HEK293 (cell line): Measurements from ENCODE around the gene DHX38.

ENCODE experiments used
- CTCF ChIA-PET: fragments of 350-600 bp; formaldehyde crosslinking; extraction: SDS; loops from one replicate; lab custom pipeline; 2021; ENCODE audit warnings: antibody characterized with exemption; lab: Yijun Ruan, JAX
- POLR2A ChIA-PET: fragments of 300-600 bp; formaldehyde crosslinking; extraction: SDS; loops from one replicate; lab custom pipeline; 2020; ENCODE audit warnings: antibody characterized with exemption, inconsistent platforms; lab: Yijun Ruan, JAX
- H3K27ac ChIP-seq: fragments of 200-500 bp; sonication (Bioruptor generic); 2 replicates; pipeline ENCODE4 v1.5.1; 2014; ENCODE audit warnings: low read depth, low read length, control low read depth, inconsistent platforms; ENCODE audit errors: extremely low read depth
- H3K36me3 ChIP-seq, 2 experiments: fragments of 200-500 bp in 1 of 2; sonication (Bioruptor generic) in 1 of 2; 1 replicate in 1 of 2; 2 replicates in 1 of 2; pipeline ENCODE4 v1.5.1; 2014 to 2017; ENCODE audit warnings: inconsistent platforms in 2 of 2, low read length in 2 of 2; ENCODE audit not compliant: control insufficient read depth in 2 of 2, insufficient read depth in 1 of 2
- H3K4me1 ChIP-seq: fragments of 200-500 bp; sonication (Bioruptor generic); 2 replicates; pipeline ENCODE4 v1.5.1; 2014; ENCODE audit warnings: mild to moderate bottlenecking, low read length, inconsistent platforms; ENCODE audit not compliant: control insufficient read depth, insufficient read depth
- H3K4me3 ChIP-seq: 2 replicates; pipeline ENCODE4 v1.5.1; 2011; ENCODE audit warnings: low read depth, mild to moderate bottlenecking, control low read depth, low read length, moderate library complexity
- H3K9me3 ChIP-seq: fragments of 200-500 bp; sonication (Bioruptor generic); 2 replicates; pipeline ENCODE4 v1.5.1; 2014; ENCODE audit warnings: low read depth, low read length, inconsistent platforms; ENCODE audit not compliant: control insufficient read depth, insufficient read depth
- FEZF1 ChIP-seq: fragments of 450-650 bp; formaldehyde crosslinking; IDR thresholded peaks from 2 replicates; pipeline ENCODE4 v1.5.1; 2016; ENCODE audit warnings: missing biosample characterization, missing genetic modification characterization
- GFI1B ChIP-seq: fragments of 450-650 bp; formaldehyde crosslinking; IDR thresholded peaks from 2 replicates; pipeline ENCODE4 v1.5.1; 2016; ENCODE audit warnings: missing biosample characterization, missing genetic modification characterization
- HOXC10 ChIP-seq: sonication (generic); formaldehyde crosslinking; IDR thresholded peaks from 2 replicates; pipeline ENCODE4 v1.8.1; 2023; ENCODE audit warnings: mild to moderate bottlenecking, missing genetic modification reagents
- PRDM1 ChIP-seq: fragments of 450-650 bp; formaldehyde crosslinking; IDR thresholded peaks from 2 replicates; pipeline ENCODE4; 2016; ENCODE audit warnings: missing biosample characterization, missing genetic modification characterization
- REPIN1 ChIP-seq: fragments of 450-650 bp; formaldehyde crosslinking; IDR thresholded peaks from 2 replicates; pipeline ENCODE4 v1.5.1; 2017; ENCODE audit warnings: missing biosample characterization, missing genetic modification characterization, low read depth
- ZEB2 ChIP-seq: fragments of 450-650 bp; formaldehyde crosslinking; IDR thresholded peaks from 2 replicates; pipeline ENCODE4 v1.5.1; 2016; ENCODE audit warnings: missing biosample characterization, missing genetic modification characterization
- ZFHX2 ChIP-seq: fragments of 450-650 bp; formaldehyde crosslinking; conservative IDR thresholded peaks from 2 replicates; pipeline ENCODE4 v1.5.1; 2016; ENCODE audit warnings: missing biosample characterization, missing genetic modification characterization
- ZNF10 ChIP-seq: fragments of 450-650 bp; formaldehyde crosslinking; IDR thresholded peaks from 2 replicates; pipeline ENCODE4 v1.5.1; 2017; ENCODE audit warnings: missing biosample characterization, missing genetic modification characterization
- ZNF148 ChIP-seq: fragments of 450-650 bp; formaldehyde crosslinking; IDR thresholded peaks from 2 replicates; pipeline ENCODE4 v1.5.0; 2017; ENCODE audit warnings: missing biosample characterization, missing genetic modification characterization, borderline replicate concordance
- ZNF19 ChIP-seq: fragments of 450-650 bp; formaldehyde crosslinking; IDR thresholded peaks from 2 replicates; pipeline ENCODE4; 2016; ENCODE audit warnings: missing biosample characterization, missing genetic modification characterization, low read depth
- ZNF211 ChIP-seq: fragments of 450-650 bp; formaldehyde crosslinking; IDR thresholded peaks from 2 replicates; pipeline ENCODE4 v1.5.1; 2016; ENCODE audit warnings: low read depth, missing biosample characterization, missing genetic modification characterization
- ZNF239 ChIP-seq: fragments of 450-650 bp; formaldehyde crosslinking; IDR thresholded peaks from 2 replicates; pipeline ENCODE4 v1.5.1; 2016; ENCODE audit warnings: missing biosample characterization, missing genetic modification characterization
- ZNF26 ChIP-seq: fragments of 450-650 bp; formaldehyde crosslinking; IDR thresholded peaks from 2 replicates; pipeline ENCODE4 v1.5.1; 2016; ENCODE audit warnings: missing biosample characterization, missing genetic modification characterization
- ZNF362 ChIP-seq: fragments of 450-650 bp; formaldehyde crosslinking; IDR thresholded peaks from 2 replicates; pipeline ENCODE4 v1.5.1; 2016; ENCODE audit warnings: missing biosample characterization, missing genetic modification characterization
- ZNF416 ChIP-seq: fragments of 450-650 bp; formaldehyde crosslinking; IDR thresholded peaks from 2 replicates; pipeline ENCODE4 v1.5.1; 2016; ENCODE audit warnings: missing biosample characterization, missing genetic modification characterization
- ZNF473 ChIP-seq: fragments of 450-650 bp; formaldehyde crosslinking; IDR thresholded peaks from 2 replicates; pipeline ENCODE4 v1.5.1; 2017; ENCODE audit warnings: missing biosample characterization, missing genetic modification characterization
- ZNF501 ChIP-seq: fragments of 450-650 bp; formaldehyde crosslinking; IDR thresholded peaks from 2 replicates; pipeline ENCODE4 v1.5.1; 2016; ENCODE audit warnings: missing biosample characterization, missing genetic modification characterization
- ZNF529 ChIP-seq: fragments of 450-650 bp; formaldehyde crosslinking; IDR thresholded peaks from 2 replicates; pipeline ENCODE4 v1.5.1; 2017; ENCODE audit warnings: missing genetic modification characterization, missing biosample characterization; ENCODE audit not compliant: insufficient replicate concordance
- ZNF558 ChIP-seq: fragments of 450-650 bp; formaldehyde crosslinking; IDR thresholded peaks from 2 replicates; pipeline ENCODE4 v1.5.1; 2016; ENCODE audit warnings: missing biosample characterization, missing genetic modification characterization
- ZNF560 ChIP-seq: fragments of 450-650 bp; formaldehyde crosslinking; IDR thresholded peaks from 2 replicates; pipeline ENCODE4 v1.5.1; 2017; ENCODE audit warnings: missing biosample characterization, missing genetic modification characterization, borderline replicate concordance
- ZNF561 ChIP-seq: fragments of 450-650 bp; IDR thresholded peaks from 2 replicates; pipeline ENCODE4 v1.5.1; 2018; ENCODE audit warnings: missing biosample characterization, missing genetic modification characterization, borderline replicate concordance
- ZNF621 ChIP-seq: fragments of 450-650 bp; formaldehyde crosslinking; IDR thresholded peaks from 2 replicates; pipeline ENCODE4 v1.5.1; 2017; ENCODE audit warnings: missing biosample characterization, missing genetic modification characterization
- ZNF654 ChIP-seq: fragments of 450-650 bp; formaldehyde crosslinking; IDR thresholded peaks from 2 replicates; pipeline ENCODE4 v1.5.1; 2016; ENCODE audit warnings: low read depth, missing biosample characterization, missing genetic modification characterization
- ZNF707 ChIP-seq: fragments of 450-650 bp; formaldehyde crosslinking; IDR thresholded peaks from 2 replicates; pipeline ENCODE4 v1.5.1; 2016; ENCODE audit warnings: missing biosample characterization, missing genetic modification characterization
- ZNF777 ChIP-seq: fragments of 450-650 bp; formaldehyde crosslinking; IDR thresholded peaks from 2 replicates; pipeline ENCODE4 v1.5.1; 2017; ENCODE audit warnings: missing biosample characterization, missing genetic modification characterization, borderline replicate concordance
- ZNF791 ChIP-seq: fragments of 450-650 bp; formaldehyde crosslinking; IDR thresholded peaks from 2 replicates; pipeline ENCODE4 v1.5.1; 2016; ENCODE audit warnings: missing biosample characterization, missing genetic modification characterization
- ZSCAN16 ChIP-seq: fragments of 450-650 bp; formaldehyde crosslinking; IDR thresholded peaks from 2 replicates; pipeline ENCODE4 v1.5.1; 2016; ENCODE audit warnings: missing biosample characterization, missing genetic modification characterization
- ZSCAN5A ChIP-seq: fragments of 450-650 bp; formaldehyde crosslinking; IDR thresholded peaks from 2 replicates; pipeline ENCODE4 v1.5.1; 2016; ENCODE audit warnings: missing biosample characterization, missing genetic modification characterization

DHX38 gene

GRCh38 chr16:72159386-72159785 is 65.7 kb downstream of the DHX38 start:
- Histone ChIP-seq H3K36me3 (no peaks in the 10 kb centered on the region), H3K27ac (no peak overlapping the region), H3K4me1 (no peaks in the 10 kb centered on the region), H3K9me3 (no peaks in the 10 kb centered on the region), H3K4me3 (no peak overlapping the region)
- ChIA-PET POLR2A (no interaction called here), CTCF (no interaction called here)
- TF ChIP-seq ZNF558 (tag by site-specific recombination) (no peak), ZNF239 (tag by site-specific recombination) (no peak), PRDM1 (tag by site-specific recombination) (no peak)

GRCh38 chr16:72159801-72160200 is 66.2 kb downstream of the DHX38 start:
- POLR2A ChIA-PET, result no interaction called here
- CTCF ChIA-PET, result no interaction called here

GRCh38 chr16:72162105-72162692 is 68.6 kb downstream of the DHX38 start:
- Histone ChIP-seq H3K36me3 (no peaks in the 10 kb centered on the region), H3K4me1 (no peaks in the 10 kb centered on the region)
- POLR2A ChIA-PET, result no interaction called here
- TF ChIP-seq ZNF560 (tag by site-specific recombination), result no peak
- TF ChIP-seq ZNF558 (tag by site-specific recombination), result no peak
- TF ChIP-seq ZNF707 (tag by site-specific recombination), result no peak
- no peak for TF ChIP-seq ZNF654 (tag by site-specific recombination)
- no peak for TF ChIP-seq ZNF211 (tag by site-specific recombination)
- TF ChIP-seq ZNF19 (tag by site-specific recombination), result no peak
- TF ChIP-seq ZFHX2 (tag by site-specific recombination), result no peak
- no peak for TF ChIP-seq FEZF1 (tag by site-specific recombination)
- no peak for TF ChIP-seq ZNF473
- no peak for TF ChIP-seq ZNF362 (tag by site-specific recombination)
- TF ChIP-seq ZNF26, result no peak
- TF ChIP-seq, all 188 proteins: peak for 0
- H3K4me3 ChIP-seq, result no peak overlapping the region
- H3K9me3 ChIP-seq, result no peaks in the 10 kb centered on the region
- CTCF ChIA-PET, result interaction anchor here (0.6 to 1.2 kb wide), 2 partner anchors 11 to 12 kb away, joined by 3 read pairs; no protein-coding TSS in a partner anchor
- no peak overlapping the region for H3K27ac ChIP-seq

More at GRCh38 chr16:72159801-72160200, 66.2 kb downstream of the DHX38 start:
- no peak for TF ChIP-seq ZNF501
- TF ChIP-seq ZNF416 (tag by site-specific recombination), result no peak
- no peak for TF ChIP-seq ZNF791
- no peak for TF ChIP-seq ZNF529 (tag by site-specific recombination)
- TF ChIP-seq ZSCAN16 (tag by site-specific recombination), result no peak
- TF ChIP-seq ZEB2 (tag by site-specific recombination), result no peak
- no peak for TF ChIP-seq ZNF777 (tag by site-specific recombination)
- TF ChIP-seq ZNF561 (tag by site-specific recombination), result no peak
- no peak for TF ChIP-seq GFI1B
- TF ChIP-seq ZNF621 (tag by site-specific recombination), result no peak
- TF ChIP-seq ZNF10 (tag by site-specific recombination), result no peak
- TF ChIP-seq ZSCAN5A (tag by site-specific recombination), result no peak
- TF ChIP-seq REPIN1 (tag by site-specific recombination), result no peak
- no peak for TF ChIP-seq HOXC10 (CRISPR knock-in tag)
- no peak for TF ChIP-seq ZNF148 (tag by site-specific recombination)
- TF ChIP-seq, all 188 proteins: peak for 0
- Histone ChIP-seq H3K9me3 (no peaks in the 10 kb centered on the region), H3K4me1 (no peaks in the 10 kb centered on the region), H3K27ac (no peak overlapping the region), H3K4me3 (no peak overlapping the region), H3K36me3 (no peaks in the 10 kb centered on the region)
